ENCODE measurements around the gene TEX2.

TEX2 gene

DNA sequence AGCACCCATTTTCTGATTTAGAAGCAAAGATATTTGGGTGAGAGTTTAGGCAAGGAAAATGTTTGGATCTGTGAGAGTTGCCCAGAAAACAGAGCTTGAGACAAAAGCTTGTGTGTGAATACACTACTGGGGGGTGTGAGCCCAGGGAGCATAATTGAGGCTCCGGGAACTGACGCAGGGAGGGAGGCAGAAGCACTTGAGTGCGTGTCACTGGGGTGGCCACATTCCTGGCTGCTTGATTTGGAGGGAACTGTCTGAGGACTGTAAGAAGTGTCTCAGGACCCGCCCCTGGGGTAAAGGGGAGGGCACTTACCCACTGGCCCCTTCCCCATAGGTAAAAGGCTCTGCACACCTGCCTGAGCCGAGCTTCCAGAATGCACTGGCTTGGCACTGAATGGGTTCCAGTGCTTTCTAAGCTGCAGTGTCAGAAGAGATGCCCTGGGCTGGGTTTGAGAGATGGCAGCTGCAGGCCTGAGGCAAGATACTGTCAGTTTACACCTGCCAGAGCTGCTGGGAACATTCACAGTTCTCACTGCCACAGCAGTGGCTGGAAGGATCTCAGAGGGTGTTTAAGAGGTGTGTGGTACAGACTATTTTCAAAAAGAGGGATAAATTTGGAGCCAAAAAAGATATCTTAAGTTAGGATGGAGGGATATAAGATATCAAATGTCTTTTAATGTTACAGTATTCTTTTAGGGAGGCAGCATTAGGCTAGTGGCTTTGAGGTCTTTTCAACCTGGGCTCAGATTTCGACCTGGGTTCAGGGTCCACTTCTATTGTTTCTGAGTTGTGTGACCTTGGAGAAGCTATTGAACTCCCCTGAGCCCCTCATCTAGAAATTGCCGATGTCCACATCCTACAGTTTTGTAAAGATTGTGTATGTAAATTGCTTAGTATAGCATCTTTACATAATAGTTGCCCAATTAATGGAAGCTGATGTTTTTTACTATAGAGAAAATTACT lies 6.9 kb upstream of the TEX2 start:
- DNase-seq (ENCODE audit: low spot score), result no peak

DNA sequence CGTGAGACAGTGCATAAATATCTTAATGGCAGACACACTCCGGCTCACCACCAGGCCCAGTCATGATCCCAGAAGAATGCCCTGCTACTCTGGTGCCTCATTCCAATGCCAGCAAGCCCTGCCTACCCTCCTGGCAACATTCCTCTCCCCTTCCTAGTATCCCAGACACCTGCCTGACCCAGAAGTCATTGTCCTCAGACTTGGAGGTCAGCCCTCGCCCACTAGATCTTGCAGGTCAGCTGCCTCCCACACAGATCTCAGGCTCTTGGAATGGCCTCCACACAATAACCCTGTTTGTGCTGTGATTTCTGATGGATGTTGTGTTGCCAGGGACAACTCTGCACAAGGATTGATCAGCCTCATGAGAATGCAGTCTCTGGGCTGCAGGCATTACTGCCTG lies 1.8 kb upstream of the TEX2 start:
- no peak for DNase-seq (ENCODE audit: low spot score)

GRCh38 chr17:64262198-64262999 lies 661 bp downstream of the TEX2 start:
- peak; percentile 28 for DNase-seq (ENCODE audit: low spot score)

DNA sequence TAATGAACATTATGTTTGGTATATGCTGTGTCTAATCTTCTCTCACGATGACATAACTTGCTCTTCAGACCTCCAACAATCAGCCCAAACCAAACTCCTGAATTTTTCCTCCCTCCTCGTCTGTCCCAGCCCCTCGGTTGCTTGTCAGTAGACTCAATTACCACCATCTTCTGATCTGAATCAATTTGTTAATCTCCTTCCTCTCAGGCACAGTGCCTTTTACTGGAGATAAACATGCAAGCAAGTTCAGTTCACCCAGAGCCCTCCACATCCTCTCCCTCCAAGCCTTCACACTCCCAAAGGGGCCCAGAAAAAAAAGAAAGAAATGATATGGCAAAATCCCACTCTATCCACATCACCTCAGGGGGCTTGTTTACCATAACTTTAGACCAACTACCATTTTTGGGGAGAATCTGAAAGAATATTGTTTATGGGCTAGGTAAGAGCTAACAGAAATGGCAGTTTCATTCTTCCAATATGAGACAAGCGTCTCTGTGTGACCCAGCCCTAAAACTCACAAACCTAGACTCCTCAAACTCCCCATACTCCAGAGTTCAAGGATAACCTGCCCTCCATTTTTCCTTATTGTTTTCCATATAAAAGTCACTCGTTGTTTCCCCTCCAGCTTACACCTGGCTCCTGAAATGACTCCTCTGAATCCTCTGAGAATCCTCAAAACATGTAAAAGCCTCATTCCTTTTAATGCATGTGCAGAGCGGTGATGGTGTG lies 1.5 kb downstream of the TEX2 start:
- DNase-seq (ENCODE audit: low spot score), result no peak

GRCh38 chr17:64260886-64261285 lies 2.2 kb downstream of the TEX2 start:
- DNase-seq (ENCODE audit: low spot score), result no peak

DNA sequence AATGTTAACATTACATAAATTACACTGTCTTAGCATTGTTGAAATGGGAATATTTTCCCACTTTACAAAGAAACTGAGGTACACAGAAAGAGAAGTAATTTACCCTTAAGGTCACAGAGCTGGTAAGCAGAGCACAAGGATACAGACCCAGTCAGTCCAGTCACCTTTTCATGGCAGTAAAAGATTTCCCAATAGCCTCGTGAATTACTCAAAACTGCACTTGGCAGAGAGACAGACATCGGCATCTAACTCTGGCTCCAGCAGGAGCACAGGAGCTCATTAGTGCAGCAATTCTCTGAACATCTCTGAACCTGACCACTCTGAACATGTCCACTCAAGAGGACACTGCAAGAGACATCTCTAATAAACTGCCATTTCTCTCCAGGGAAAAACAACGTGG lies 3.1 kb downstream of the TEX2 start:
- no peak for DNase-seq (ENCODE audit: low spot score)

DNA sequence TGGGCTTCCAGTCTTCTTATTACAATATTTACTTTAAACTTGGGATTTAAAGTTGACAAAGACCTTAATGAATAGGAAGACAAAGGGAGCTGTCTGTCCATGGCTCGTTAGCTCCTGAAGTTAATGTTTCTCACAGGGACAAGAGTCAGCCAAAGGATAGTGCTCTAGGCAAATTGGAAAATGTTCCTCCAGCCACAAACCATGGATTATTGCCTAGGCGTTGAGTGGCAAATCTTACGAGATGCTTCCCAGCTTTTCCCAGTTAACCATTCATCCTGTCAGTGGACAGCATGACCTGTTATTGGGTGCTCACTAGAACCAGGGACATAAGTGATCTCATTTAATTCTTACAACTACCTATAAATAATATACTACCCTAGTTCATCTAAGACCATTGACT lies 3.6 kb downstream of the TEX2 start:
- no peak for DNase-seq (ENCODE audit: low spot score)

DNA sequence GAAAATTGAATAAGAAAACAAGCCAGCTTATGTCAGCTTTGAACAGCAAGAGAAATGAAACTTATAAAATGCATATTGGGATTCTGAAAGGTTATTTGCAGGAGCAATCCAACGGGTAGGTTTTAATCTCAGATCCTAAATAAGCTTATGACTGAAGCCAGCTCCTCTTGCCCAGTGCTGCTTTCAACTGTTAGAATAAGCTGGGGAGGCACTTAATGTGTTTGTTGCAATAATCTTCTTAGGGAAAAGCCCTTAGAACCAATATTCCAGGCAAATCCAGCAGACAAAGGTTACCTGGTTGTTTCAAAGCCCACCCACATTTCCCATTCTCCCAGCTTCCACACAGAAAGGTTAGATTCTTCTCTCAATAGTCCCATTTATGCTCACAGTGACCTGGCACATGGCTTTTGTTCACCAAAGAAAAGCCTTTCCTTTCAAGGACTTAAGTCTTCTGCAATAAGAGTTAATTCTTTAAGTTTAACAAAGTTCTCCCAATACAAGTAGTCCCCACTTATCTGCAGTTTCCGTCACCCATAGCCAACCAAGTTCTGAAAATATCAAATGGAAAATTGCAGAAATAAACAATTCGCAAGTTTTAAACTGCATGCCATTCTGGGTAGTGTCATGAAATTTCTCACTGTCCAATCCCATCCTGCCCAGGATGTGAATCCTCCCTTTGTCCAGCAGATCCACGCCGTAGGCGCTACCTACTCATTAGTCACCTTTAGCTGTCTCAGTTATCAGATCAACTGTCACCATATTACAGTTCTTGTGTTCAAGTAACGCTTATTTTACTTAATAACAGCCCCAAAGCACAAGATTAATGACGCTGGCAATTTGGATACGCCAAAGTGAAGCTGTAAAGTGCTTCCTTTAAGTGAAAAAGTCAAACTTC lies 5.9 kb downstream of the TEX2 start:
- DNase-seq (ENCODE audit: low spot score), result no peak

GRCh38 chr17:64255764-64256163 lies 7.3 kb downstream of the TEX2 start:
- no peak for DNase-seq (ENCODE audit: low spot score)

DNA sequence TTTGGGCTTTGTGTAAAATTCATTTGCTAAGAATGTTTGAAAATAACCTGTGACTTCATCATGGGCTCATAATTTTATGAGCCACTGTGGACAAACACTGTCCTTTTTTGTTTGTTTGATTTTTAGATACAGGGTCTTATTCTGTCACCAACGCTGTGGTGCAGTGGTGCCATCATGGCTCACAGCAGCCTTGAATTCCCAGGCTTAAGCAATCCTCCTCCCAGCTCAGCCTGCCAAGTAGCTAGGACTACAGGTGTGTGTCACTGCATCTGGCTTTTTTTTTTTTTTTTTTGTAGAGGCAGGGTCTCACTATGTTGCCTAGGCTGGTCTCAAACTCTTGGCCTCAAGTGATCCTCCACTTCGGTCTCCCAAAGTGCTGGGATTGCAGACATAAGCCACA lies 8.3 kb downstream of the TEX2 start:
- no peak for DNase-seq (ENCODE audit: low spot score)

DNA sequence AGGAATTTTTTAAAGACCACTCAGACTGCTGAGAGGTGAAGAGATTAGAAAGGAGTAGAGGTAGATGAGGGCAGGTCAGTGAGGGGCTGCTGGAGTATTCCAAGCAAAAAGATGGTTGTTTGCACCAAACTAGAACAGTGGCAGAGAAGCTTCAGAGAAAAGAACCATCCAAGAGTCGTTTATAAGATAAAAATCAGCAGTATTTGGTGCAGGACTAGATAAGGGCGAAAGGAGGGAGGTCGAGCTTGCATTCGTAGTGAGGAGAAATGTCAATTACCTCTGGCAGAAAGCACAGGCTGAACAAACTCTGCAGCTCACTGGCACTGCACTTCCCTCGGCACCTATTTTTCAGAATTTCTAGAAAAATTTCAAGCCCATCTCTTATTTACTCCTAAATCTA lies 9.6 kb downstream of the TEX2 start:
- DNase-seq (ENCODE audit: low spot score), result no peak

DNA sequence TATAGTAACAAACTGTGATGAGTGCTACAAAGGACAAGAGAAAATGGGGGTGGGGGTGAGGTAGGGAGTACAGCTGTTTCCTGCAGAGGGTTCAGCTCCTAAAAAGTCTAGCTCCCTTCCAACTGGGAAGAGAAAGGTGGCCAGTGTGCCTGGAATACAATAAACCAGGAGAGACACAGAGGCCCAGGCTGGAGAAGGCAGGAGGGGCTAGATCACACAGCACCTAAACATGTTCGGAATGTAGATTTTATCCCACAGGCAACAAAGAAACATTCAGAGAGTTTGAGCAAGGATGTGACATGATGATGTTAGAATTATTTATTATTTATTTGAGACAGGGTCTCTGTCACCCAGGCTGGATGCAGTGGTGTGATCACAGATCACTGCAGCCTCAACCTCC lies 10.2 kb downstream of the TEX2 start:
- DNase-seq (ENCODE audit: low spot score), result no peak

GRCh38 chr17:64250233-64250835 lies 12.7 kb downstream of the TEX2 start:
- DNase-seq (ENCODE audit: low spot score), result no peak

GRCh38 chr17:64247836-64248235 lies 15.2 kb downstream of the TEX2 start:
- DNase-seq (ENCODE audit: low spot score), result peak; percentile 75

GRCh38 chr17:64245218-64246145 lies 17.6 kb downstream of the TEX2 start:
- DNase-seq (ENCODE audit: low spot score), result no peak

DNA sequence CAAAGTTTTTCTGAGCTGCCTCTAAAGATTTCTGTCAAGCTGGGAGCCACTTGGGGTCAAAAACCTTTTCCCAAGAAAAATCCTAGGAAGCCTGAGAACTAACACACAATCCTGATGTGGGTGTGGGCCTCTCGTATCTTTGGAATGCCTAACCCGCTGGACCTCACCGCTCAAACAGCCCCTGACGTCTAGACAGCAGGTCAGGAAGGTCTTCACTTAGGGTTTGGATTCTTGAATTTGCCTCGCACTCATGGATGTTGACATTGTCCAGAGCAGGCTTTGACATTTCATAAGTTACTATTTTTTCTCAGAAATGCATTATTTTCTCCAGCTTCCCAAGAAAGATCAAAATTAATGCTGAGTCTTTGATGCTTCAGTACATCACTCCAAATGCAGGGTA lies 18.9 kb downstream of the TEX2 start:
- no peak for DNase-seq (ENCODE audit: low spot score)

DNA sequence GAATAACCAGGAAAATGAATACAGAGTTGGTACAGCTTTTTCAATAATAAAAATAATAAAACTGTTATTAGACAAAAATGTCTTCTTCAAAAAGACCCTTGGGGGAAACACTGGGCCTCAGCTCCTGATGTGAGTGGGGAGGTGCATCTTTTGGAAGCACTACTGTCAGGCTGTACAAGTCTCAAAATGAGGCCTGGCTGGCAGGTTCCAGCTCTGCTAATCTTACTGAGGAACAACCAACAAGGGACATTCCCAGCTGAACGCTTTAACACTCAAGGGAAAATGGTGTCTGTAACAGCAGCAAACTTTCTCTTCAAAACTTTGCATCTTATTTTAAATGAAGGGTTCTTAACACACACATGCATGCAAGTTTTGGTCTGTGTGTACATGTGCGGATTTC lies 19.7 kb downstream of the TEX2 start:
- no peak for DNase-seq (ENCODE audit: low spot score)

- no peak for DNase-seq (ENCODE audit: low spot score)
These were observed 20.4 kb downstream of the TEX2 start for GRCh38 chr17:64242633-64243032.

- DNase-seq (ENCODE audit: low spot score), result peak; percentile 83
These were observed 22.2 kb downstream of the TEX2 start for GRCh38 chr17:64240741-64241347.
